MM.1S (cell line): ENCODE measurements around the gene KIAA1671.

ENCODE experiments used
- CTCF ChIP-seq: fragments of 300-600 bp; sonication (generic); IDR thresholded peaks from 2 replicates; pipeline ENCODE4 v1.5.1; 2016; ENCODE audit warnings: antibody characterized with exemption, low read length, mixed read lengths
- EZH2 ChIP-seq: fragments of 300-600 bp; sonication (generic); optimal IDR thresholded peaks from 2 replicates; pipeline ENCODE3; 2017; ENCODE audit warnings: low read depth, mild to moderate bottlenecking, antibody characterized with exemption, low read length, mixed read lengths

GRCh38 chr22:25000686-25001085 lies 48.2 kb downstream of the KIAA1671 start:
- TF ChIP-seq CTCF (no peak), EZH2 (no peak)
